A549 (cell line): Measurements from ENCODE around the gene CCDC137. TPM values are rescaled to one million over a fixed set of nuclear protein-coding genes. Genes with fewer than 3 reads are reported as not detected.

ENCODE experiments used
- ATAC-seq, 2 experiments: fragments of 200-7000 bp in 1 of 2; fragments of >200 bp in 1 of 2; cut with Nextera tagmentation in 1 of 2; cut with Tn5 transposase in 1 of 2; 3 replicates each; pipeline versions ENCODE4 v1.8.0 to v1.9.1; 2018 to 2020; ENCODE audit warnings: mild to moderate bottlenecking in 1 of 2, moderate library complexity in 1 of 2
- CTCF ChIA-PET: fragments of 300-600 bp; sonication (Branson Sonifier 250); formaldehyde crosslinking; extraction: SDS; loops from one replicate; lab custom pipeline; 2021; ENCODE audit warnings: antibody characterized with exemption, inconsistent platforms; lab: Yijun Ruan, JAX
- POLR2A ChIA-PET: fragments of 350-600 bp; formaldehyde crosslinking; extraction: SDS; loops from one replicate; lab custom pipeline; 2021; ENCODE audit warnings: antibody characterized with exemption, inconsistent platforms; lab: Yijun Ruan, JAX
- DNase-seq, 2 experiments: peaks; one replicate each; pipeline versions ENCODE4 v3.0.0 to v3.0.0-alpha.2; 2011 to 2016; ENCODE audit warnings: low read depth in 1 of 2, low spot score in 1 of 2
- FAIRE-seq: peaks from 2 replicates; lab custom pipeline; 2011; peaks lifted over from hg19 to GRCh38; lab: Jason Lieb, UNC
- H3K27ac ChIP-seq, 2 experiments: fragments of >200 bp; sonication (Bioruptor Twin); formaldehyde crosslinking; 3 replicates each; pipeline ENCODE4 v1.5.1; 2016 to 2017
- H3K4me1 ChIP-seq: fragments of >200 bp; sonication (Bioruptor Twin); formaldehyde crosslinking; 3 replicates; pipeline ENCODE4 v1.6.1; 2016
- H3K4me2 ChIP-seq: fragments of >200 bp; sonication (Bioruptor Twin); formaldehyde crosslinking; 3 replicates; pipeline ENCODE4 v1.6.1; 2016
- H3K4me3 ChIP-seq: fragments of >200 bp; sonication (Bioruptor Twin); formaldehyde crosslinking; 3 replicates; pipeline ENCODE4 v1.5.1; 2016
- H3K9me3 ChIP-seq: fragments of >200 bp; sonication (Bioruptor Twin); formaldehyde crosslinking; 3 replicates; pipeline ENCODE4 v1.6.1; 2016
- ATOH8 ChIP-seq: fragments of 250-450 bp; sonication (Bioruptor Pico); IDR thresholded peaks from 2 replicates; pipeline ENCODE4 v1.5.0; 2020; ENCODE audit warnings: low read depth, mild to moderate bottlenecking, moderate library complexity
- CBX2 ChIP-seq: fragments of 200-600 bp; sonication (generic); IDR thresholded peaks from 2 replicates; pipeline ENCODE4 v1.6.1; 2016; ENCODE audit warnings: low read depth, mild to moderate bottlenecking, borderline replicate concordance
- CHD4 ChIP-seq: fragments of 200-600 bp; sonication (generic); IDR thresholded peaks from 2 replicates; pipeline ENCODE4 v1.6.1; 2016; ENCODE audit warnings: antibody characterized with exemption, mild to moderate bottlenecking, borderline replicate concordance
- E2F6 ChIP-seq: IDR thresholded peaks from 2 replicates; pipeline ENCODE4 v1.6.1; 2012; ENCODE audit warnings: low read depth, borderline replicate concordance
- EHF ChIP-seq: fragments of 250-450 bp; sonication (Bioruptor Pico); IDR thresholded peaks from 2 replicates; pipeline ENCODE4 v1.5.0; 2020; ENCODE audit warnings: mild to moderate bottlenecking
- EHMT2 ChIP-seq: fragments of 200-600 bp; sonication (generic); IDR thresholded peaks from 2 replicates; pipeline ENCODE4 v1.6.1; 2016; ENCODE audit warnings: antibody characterized with exemption, low read depth, mild to moderate bottlenecking, moderate library complexity
- HMGXB4 ChIP-seq: fragments of 250-450 bp; sonication (Bioruptor Pico); IDR thresholded peaks from 2 replicates; pipeline ENCODE4 v1.5.0; 2021; ENCODE audit warnings: mild to moderate bottlenecking, moderate library complexity, borderline replicate concordance
- HOXB13 ChIP-seq: fragments of 250-450 bp; sonication (Bioruptor Pico); IDR thresholded peaks from 2 replicates; pipeline ENCODE4 v1.5.0; 2020; ENCODE audit warnings: low read depth, mild to moderate bottlenecking, moderate library complexity
- KDM1A ChIP-seq: fragments of 200-600 bp; sonication (generic); IDR thresholded peaks from 2 replicates; pipeline ENCODE4 v1.6.1; 2016; ENCODE audit warnings: low read depth, mild to moderate bottlenecking
- MAX ChIP-seq: IDR thresholded peaks from 2 replicates; pipeline ENCODE4 v1.6.1; 2012
- NR3C1 ChIP-seq: fragments of >200 bp; sonication (Bioruptor Twin); formaldehyde crosslinking; IDR thresholded peaks from 3 replicates; pipeline ENCODE4 v1.6.1; 2017
- PBX3 ChIP-seq: IDR thresholded peaks from 2 replicates; pipeline ENCODE4 v1.6.1; 2012
- PHF8 ChIP-seq: fragments of 200-600 bp; sonication (generic); IDR thresholded peaks from 2 replicates; pipeline ENCODE4 v1.6.1; 2016; ENCODE audit warnings: low read depth, mild to moderate bottlenecking, antibody characterized with exemption, moderate library complexity, borderline replicate concordance
- POLR2A ChIP-seq: IDR thresholded peaks from 2 replicates; pipeline ENCODE4 v1.6.1; 2012; ENCODE audit warnings: mild to moderate bottlenecking, low read length
- POLR2AphosphoS2 ChIP-seq: conservative IDR thresholded peaks from 2 replicates; pipeline ENCODE4 v1.6.1; 2012; ENCODE audit warnings: low read length, improper control_type of control experiment, inconsistent platforms
- RARB ChIP-seq: fragments of 250-450 bp; sonication (Bioruptor Pico); IDR thresholded peaks from 2 replicates; pipeline ENCODE4 v1.8.0; 2021; ENCODE audit warnings: mild to moderate bottlenecking, moderate library complexity
- REST ChIP-seq: fragments of 200-600 bp; sonication (generic); IDR thresholded peaks from 2 replicates; pipeline ENCODE4 v1.6.1; 2016; ENCODE audit warnings: antibody characterized with exemption, mild to moderate bottlenecking, moderate library complexity
- RNF2 ChIP-seq: fragments of 200-600 bp; sonication (generic); IDR thresholded peaks from 2 replicates; pipeline ENCODE4 v1.6.1; 2016; ENCODE audit warnings: low read depth, mild to moderate bottlenecking, antibody characterized with exemption, moderate library complexity, borderline replicate concordance
- SMC3 ChIP-seq: fragments of >200 bp; sonication (Bioruptor Twin); formaldehyde crosslinking; IDR thresholded peaks from 3 replicates; pipeline ENCODE4 v1.6.1; 2018; ENCODE audit warnings: inconsistent platforms
- SREBF2 ChIP-seq: fragments of 450-650 bp; IDR thresholded peaks from 2 replicates; pipeline ENCODE4 v1.6.1; 2014; ENCODE audit warnings: mild to moderate bottlenecking, moderate library complexity
- TFCP2L1 ChIP-seq: fragments of 250-450 bp; sonication (Bioruptor Pico); IDR thresholded peaks from 2 replicates; pipeline ENCODE4 v1.5.0; 2021; ENCODE audit warnings: mild to moderate bottlenecking
- TP53 ChIP-seq: fragments of 250-450 bp; sonication (Bioruptor Pico); IDR thresholded peaks from 2 replicates; pipeline ENCODE4 v1.5.0; 2021; ENCODE audit warnings: mild to moderate bottlenecking, moderate library complexity
- USF2 ChIP-seq: fragments of 450-650 bp; IDR thresholded peaks from 2 replicates; pipeline ENCODE4 v1.6.1; 2014; ENCODE audit warnings: antibody characterized with exemption
- ZFP36 ChIP-seq: fragments of 450-650 bp; IDR thresholded peaks from 2 replicates; pipeline ENCODE4 v1.6.1; 2014; ENCODE audit warnings: borderline replicate concordance; ENCODE audit not compliant: partially characterized antibody
- WGBS: methylation state at CpG from one replicate; pipeline ENCODE4 v1.1.6; 2017; ENCODE audit errors: missing lambda C conversion rate; 5-methylcytosine and 5-hydroxymethylcytosine counted together
- polyA plus RNA-seq, 4 experiments: library from polyadenylated mRNA; depleted of rRNA in 3 of 4; stranded (reverse); fragments of >200 nt; fragmentation: RNase III in 1 of 4; extraction: RNeasy Plus Mini Kit Qiagen cat#74134 plus additional on column Dnase treatment in 1 of 4; gene quantifications; 2 replicates in 3 of 4; 3 replicates in 1 of 4; pipeline ENCODE4 v1.2.3, GENCODE V29; 2011 to 2017

CCDC137 gene
- polyA plus RNA-seq, 2 of the 4 experiments (the other 2 are of a cell fraction): 22.6 to 55.0 TPM

- peak; percentile 97; the same call in 1 of the 2 replicates for TF ChIP-seq E2F6
- no peak for TF ChIP-seq CHD4
- no peak for TF ChIP-seq ZFP36
- no peak for TF ChIP-seq CBX2
- TF ChIP-seq KDM1A: no peak
- TF ChIP-seq SMC3: no peak
- TF ChIP-seq SREBF2: no peak
- TF ChIP-seq MAX: peak; percentile 99
- TF ChIP-seq TP53 (CRISPR knock-in tag): peak; percentile 92
- TF ChIP-seq PBX3: peak; percentile 70
- TF ChIP-seq POLR2A: peak; percentile 36; the same call in 1 of the 2 replicates
- TF ChIP-seq RARB (CRISPR knock-in tag): no peak
- peak; percentile 78 for TF ChIP-seq USF2
- TF ChIP-seq EHF (CRISPR knock-in tag): peak; percentile 80; the same call in 1 of the 2 replicates
- peak; percentile 96 for TF ChIP-seq TFCP2L1
- TF ChIP-seq ATOH8 (CRISPR knock-in tag): peak; percentile 87; the same call in 1 of the 2 replicates
- TF ChIP-seq HOXB13 (CRISPR knock-in tag): peak; percentile 68; the same call in 1 of the 2 replicates
- peak; percentile 93; the same call in 1 of the 2 replicates for TF ChIP-seq RNF2
These were observed 45.4 kb downstream of the CCDC137 start, which contains the start of gene SLC25A10 (continued) for GRCh38 chr17:81711814-81712467.

GRCh38 chr17:81712468-81713003, 46.0 kb downstream of the CCDC137 start:
- DNase-seq: peak; percentile 63 to 77
- ChIA-PET CTCF (interaction anchor here (0.8 to 4.6 kb wide), 11 partner anchors 10 to 154 kb away, joined by 3 to 24 read pairs (median 4); no protein-coding TSS in a partner anchor), POLR2A (interaction anchor here (1.1 to 3.9 kb wide), 4 partner anchors 10 to 154 kb away, joined by 3 to 41 read pairs (median 12); partner anchors contain the start of genes MCRIP1 and MRPL12)
- peak overlapping the region; percentile 70 for H3K4me3 ChIP-seq
- peak overlapping the region; percentile 95 for H3K27ac ChIP-seq
- FAIRE-seq: no peak
- ATAC-seq: peak; percentile 58 to 64
- no peaks in the 10 kb centered on the region for H3K9me3 ChIP-seq
- H3K4me1 ChIP-seq: peaks cover 20% of the 10 kb centered on the region
- H3K4me2 ChIP-seq: peak overlapping the region; percentile 86
- WGBS: 0% methylated on average over 5 of the region's 41 CpGs
- TF ChIP-seq NR3C1 (no peak), PHF8 (0 out of 2 replicates have a peak, but pooled peaks have one; percentile 32), HMGXB4 (CRISPR knock-in tag) (peak; percentile 78; the same call in 1 of the 2 replicates), TFCP2L1 (0 out of 2 replicates have a peak, but pooled peaks have one; percentile 31), EHMT2 (no peak), REST (peak; percentile 43; the same call in 1 of the 2 replicates), POLR2AphosphoS2 (peak; percentile 72; the same call in 1 of the 2 replicates), MAX (0 out of 2 replicates have a peak, but pooled peaks have one; percentile 15), ATOH8 (CRISPR knock-in tag) (no peak)
